ENCODE results near the gene SPCS2. TPM values are rescaled to one million over a fixed set of nuclear protein-coding genes. Genes with fewer than 3 reads are reported as not detected.
"Not testable (repeated sequence)": the region's sequence is repeated elsewhere in the genome, so short reads cannot be mapped to it uniquely, and the experiment has no call there.

Gene SPCS2
- total RNA-seq, 2 experiments from 2014 or later: 124 to 131 TPM

DNA sequence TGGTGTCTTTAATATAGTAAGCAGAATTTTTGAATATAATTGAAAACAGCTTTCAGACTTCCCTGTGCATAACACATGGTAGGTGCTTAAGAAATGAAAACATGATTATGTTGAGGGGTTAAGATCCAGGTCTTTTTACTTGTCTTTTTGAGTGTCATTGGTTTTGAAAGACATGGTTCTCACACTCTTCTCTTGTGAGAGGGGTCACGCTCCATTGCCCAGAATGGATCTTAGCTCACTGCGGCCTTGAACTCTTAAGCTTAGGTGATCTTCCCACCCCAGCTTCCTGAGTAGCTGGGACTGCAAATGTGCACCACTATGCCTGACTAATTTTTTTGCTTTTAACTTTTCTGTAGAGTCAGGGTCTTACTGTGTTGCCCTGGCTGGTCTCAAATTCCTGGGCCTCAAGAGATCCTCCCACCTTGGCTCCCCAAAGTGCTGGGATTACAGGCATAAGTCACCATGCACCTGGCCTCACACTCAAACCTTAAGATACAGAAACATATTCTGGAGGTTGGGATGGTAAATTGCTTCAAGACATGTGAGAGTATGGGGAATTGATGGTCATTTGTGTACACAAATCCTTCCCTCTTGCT, 1.4 kb downstream of the SPCS2 start:
- POLR2A ChIA-PET: no interaction called here
- peaks cover 23% of the 10 kb centered on the region for H3K36me3 Mint-ChIP-seq (ENCODE audit: low read depth)
- H3K27ac Mint-ChIP-seq: peak overlapping the region; percentile 97
- intact Hi-C loops (cut with DNase I, micrococcal nuclease): no loop called here
- peaks cover 48% of the 10 kb centered on the region for H3K4me1 Mint-ChIP-seq
- no peaks in the 10 kb centered on the region for H3K9me3 Mint-ChIP-seq (ENCODE audit: low read depth)
- peak overlapping the region; percentile 96 for H3K4me3 Mint-ChIP-seq
- no peak for DNase-seq
- CTCF ChIA-PET: no interaction called here
- no peak for ATAC-seq
- H3K27me3 Mint-ChIP-seq: no peaks in the 10 kb centered on the region

DNA sequence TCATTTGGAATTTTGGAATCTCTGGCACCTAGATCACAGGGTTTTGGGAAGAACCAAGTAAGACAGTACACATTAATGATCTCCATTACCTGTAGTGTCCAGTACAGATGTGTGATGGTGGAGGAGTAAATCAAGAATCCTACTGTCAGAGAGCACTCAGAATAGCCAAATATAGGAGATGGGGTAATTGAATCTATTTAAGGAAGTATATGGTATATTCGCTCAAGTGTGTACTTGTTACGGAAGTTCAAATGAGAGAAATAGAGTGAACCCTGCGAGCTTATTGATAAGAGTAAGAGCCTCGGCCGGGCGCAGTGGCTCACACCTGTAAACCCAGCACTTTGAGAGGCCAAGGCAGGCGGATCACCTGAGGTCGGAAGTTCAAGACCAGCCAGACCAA, 2.2 kb downstream of the SPCS2 start:
- ChIA-PET POLR2A (no interaction called here), CTCF (no interaction called here)
- peaks cover 27% of the 10 kb centered on the region for H3K36me3 Mint-ChIP-seq (ENCODE audit: low read depth)
- H3K4me3 Mint-ChIP-seq: peak overlapping the region; percentile 96
- H3K4me1 Mint-ChIP-seq: peaks cover 52% of the 10 kb centered on the region
- ATAC-seq: no peak
- no peaks in the 10 kb centered on the region for H3K27me3 Mint-ChIP-seq
- intact Hi-C loops (cut with DNase I, micrococcal nuclease): no loop called here
- H3K9me3 Mint-ChIP-seq (ENCODE audit: low read depth): no peaks in the 10 kb centered on the region
- no peak for DNase-seq
- peak overlapping the region; percentile 51 for H3K27ac Mint-ChIP-seq

DNA sequence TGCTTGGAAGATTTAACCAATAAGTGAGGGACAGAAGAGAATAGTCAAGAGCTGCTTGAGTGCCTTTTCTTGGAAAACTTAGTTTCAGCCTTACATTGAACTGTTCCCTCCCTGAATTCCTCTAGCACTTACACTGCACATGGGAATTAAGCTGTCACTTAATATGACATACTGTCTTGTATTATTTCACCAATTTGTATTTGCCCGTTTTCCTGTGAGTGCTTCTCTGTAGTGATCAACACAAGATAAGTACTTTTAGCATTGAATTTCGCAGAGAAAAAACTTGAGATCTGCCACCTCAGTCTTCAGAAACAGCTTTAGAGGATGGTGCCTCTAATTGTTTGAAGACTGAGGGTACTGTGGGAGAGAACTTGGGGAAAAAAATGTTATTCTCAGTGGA, 3.7 kb downstream of the SPCS2 start:
- ChIA-PET POLR2A (interaction anchor here (0.6 kb wide), 1 partner anchor 289 kb away, joined by 3 read pairs; no protein-coding TSS in a partner anchor), CTCF (interaction anchor here (0.5 to 1.4 kb wide), 6 partner anchors 22 to 310 kb away, joined by 3 to 4 read pairs (median 3); partner anchors contain the start of gene NEU3)
- Mint-ChIP-seq H3K27me3 (no peaks in the 10 kb centered on the region), H3K4me3 (no peak overlapping the region), H3K9me3 (ENCODE audit: low read depth) (no peaks in the 10 kb centered on the region), H3K36me3 (ENCODE audit: low read depth) (peaks cover 35% of the 10 kb centered on the region), H3K4me1 (peaks cover 63% of the 10 kb centered on the region), H3K27ac (no peak overlapping the region)
- intact Hi-C loops (cut with DNase I, micrococcal nuclease): no loop called here
- no peak for DNase-seq
- no peak for ATAC-seq

DNA sequence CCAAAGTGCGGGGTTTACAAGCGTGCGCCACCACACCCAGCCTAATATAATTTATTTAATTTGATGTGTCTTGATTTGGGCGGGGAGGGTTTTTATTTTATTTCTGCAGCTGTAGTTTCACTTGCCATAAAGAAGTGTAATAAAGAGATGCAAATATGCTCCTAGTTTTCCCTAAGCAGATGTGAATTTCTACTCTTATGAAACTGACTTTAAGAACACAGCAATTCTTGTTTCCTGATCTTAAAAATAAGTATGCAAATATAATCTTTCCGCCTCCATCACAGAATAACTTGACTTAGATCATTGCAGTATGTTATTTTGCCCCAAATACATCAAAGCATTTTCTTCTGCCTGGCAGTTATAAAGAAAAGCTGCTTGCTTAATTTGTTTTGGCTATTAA, 4.4 kb downstream of the SPCS2 start:
- ChIA-PET POLR2A (interaction anchor here (0.6 kb wide), 1 partner anchor 12 kb away, joined by 4 read pairs; no protein-coding TSS in a partner anchor), CTCF (interaction anchor here (0.5 to 1.4 kb wide), 8 partner anchors 21 to 309 kb away, joined by 3 to 4 read pairs (median 3); partner anchors contain the start of gene NEU3)
- Mint-ChIP-seq H3K4me1 (peaks cover 69% of the 10 kb centered on the region), H3K27ac (no peak overlapping the region), H3K27me3 (no peaks in the 10 kb centered on the region), H3K36me3 (ENCODE audit: low read depth) (peaks cover 36% of the 10 kb centered on the region), H3K9me3 (ENCODE audit: low read depth) (no peaks in the 10 kb centered on the region), H3K4me3 (no peak overlapping the region)
- intact Hi-C loops (cut with DNase I, micrococcal nuclease): no loop called here
- ATAC-seq (no peak), DNase-seq (no peak)

DNA sequence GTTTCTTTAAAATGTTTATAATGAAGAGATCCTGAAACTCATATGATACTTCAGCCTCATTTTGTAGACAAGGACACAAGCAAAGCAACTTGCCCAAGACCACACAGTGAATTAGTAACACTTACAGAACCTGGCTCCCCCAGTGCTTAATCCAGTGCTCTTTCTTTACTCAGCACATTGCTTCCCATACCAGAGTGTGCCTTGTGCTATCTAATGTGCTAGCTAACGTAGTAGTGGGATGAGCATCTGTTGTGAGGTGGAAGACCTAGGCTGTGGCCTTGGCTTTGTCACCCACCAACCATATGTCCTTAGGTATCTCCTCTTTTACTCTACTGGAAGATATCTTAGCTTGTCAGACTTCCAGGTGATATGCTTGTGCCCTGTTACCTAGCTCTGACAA, 5.1 kb downstream of the SPCS2 start:
- H3K9me3 Mint-ChIP-seq (ENCODE audit: low read depth): no peaks in the 10 kb centered on the region
- ATAC-seq: no peak
- peaks cover 38% of the 10 kb centered on the region for H3K36me3 Mint-ChIP-seq (ENCODE audit: low read depth)
- DNase-seq: no peak
- peaks cover 75% of the 10 kb centered on the region for H3K4me1 Mint-ChIP-seq
- intact Hi-C loops (cut with DNase I, micrococcal nuclease): no loop called here
- POLR2A ChIA-PET: interaction anchor here (0.6 kb wide), 1 partner anchor 11 kb away, joined by 4 read pairs; no protein-coding TSS in a partner anchor
- CTCF ChIA-PET: interaction anchor here (0.6 to 1.3 kb wide), 5 partner anchors 8 to 69 kb away, joined by 3 to 4 read pairs (median 4); partner anchors contain the start of gene NEU3
- no peaks in the 10 kb centered on the region for H3K27me3 Mint-ChIP-seq
- H3K27ac Mint-ChIP-seq: no peak overlapping the region
- H3K4me3 Mint-ChIP-seq: no peak overlapping the region

DNA sequence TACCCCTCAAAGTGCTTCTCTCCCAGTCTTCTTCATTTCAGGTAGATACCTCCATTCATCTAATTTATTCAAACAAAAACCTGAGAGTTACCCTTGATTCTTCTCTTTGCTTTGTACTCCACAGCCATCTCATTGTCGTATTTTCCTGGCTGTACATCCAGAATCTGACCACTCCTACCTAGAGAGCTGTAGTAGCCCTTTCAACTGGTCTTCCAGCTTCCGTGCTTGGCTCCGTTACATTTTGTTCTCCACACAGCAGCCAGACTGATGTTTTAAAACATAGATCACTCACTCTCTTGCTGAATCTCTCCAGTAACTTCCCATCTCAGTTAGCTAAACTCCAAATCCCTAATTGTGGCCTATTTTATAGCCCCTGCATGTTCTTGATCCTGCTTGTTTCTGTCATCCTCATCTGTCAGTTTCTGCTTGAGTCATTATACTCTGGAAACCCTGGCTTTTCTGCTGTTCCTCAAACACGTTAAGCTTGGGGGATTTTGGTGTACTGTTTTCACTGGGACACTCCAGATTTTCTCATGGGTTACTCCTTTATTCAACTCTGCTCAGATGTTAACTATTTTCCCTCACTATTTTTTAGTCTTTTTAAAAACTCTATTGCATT, 7.4 kb downstream of the SPCS2 start:
- intact Hi-C loops (cut with DNase I, micrococcal nuclease): no loop called here
- Mint-ChIP-seq H3K27ac (no peak overlapping the region), H3K36me3 (ENCODE audit: low read depth) (peaks cover 29% of the 10 kb centered on the region), H3K27me3 (no peaks in the 10 kb centered on the region), H3K4me3 (no peak overlapping the region), H3K4me1 (peaks cover 74% of the 10 kb centered on the region), H3K9me3 (ENCODE audit: low read depth) (no peaks in the 10 kb centered on the region)
- ChIA-PET CTCF (interaction anchor here (1.0 to 1.9 kb wide), 4 partner anchors 9 to 292 kb away, joined by 3 to 7 read pairs (median 4); no protein-coding TSS in a partner anchor), POLR2A (interaction anchor here (0.7 kb wide), 1 partner anchor 133 kb away, joined by 4 read pairs; no protein-coding TSS in a partner anchor)
- no peak for DNase-seq
- ATAC-seq: no peak

DNA sequence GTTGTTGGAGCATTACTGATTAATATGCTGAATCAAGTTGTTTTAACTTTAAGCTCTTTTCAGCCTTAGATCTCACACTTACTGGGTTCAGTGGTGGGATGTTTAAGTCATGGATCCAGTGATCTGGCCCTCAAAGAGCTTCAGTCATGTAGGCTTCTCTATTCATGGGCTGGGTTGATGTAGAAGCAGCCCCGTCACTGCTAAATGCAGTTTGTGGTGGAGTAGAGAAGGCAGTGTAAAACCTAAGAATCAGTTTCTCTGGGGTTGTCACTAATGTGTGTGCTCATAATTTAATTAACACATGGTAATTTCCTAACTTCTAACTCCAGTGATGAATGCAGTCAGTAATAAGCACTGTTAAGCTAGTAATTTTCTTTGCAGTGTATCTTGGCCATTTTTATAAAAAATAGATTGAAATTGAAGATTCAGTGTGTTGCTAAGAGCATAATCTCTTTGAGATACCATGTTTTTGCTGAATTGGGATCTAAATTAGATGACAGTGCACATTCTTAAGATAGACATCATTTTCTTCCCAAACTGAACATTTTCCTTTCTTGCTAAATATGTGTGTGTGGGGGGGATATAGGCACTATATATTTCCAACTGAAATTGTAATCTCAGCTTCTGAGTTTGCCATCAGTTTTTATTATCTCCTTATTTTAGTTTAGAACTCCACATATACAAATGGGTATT, 9.0 kb downstream of the SPCS2 start:
- peaks cover 74% of the 10 kb centered on the region for H3K4me1 Mint-ChIP-seq
- ChIA-PET POLR2A (no interaction called here), CTCF (interaction anchor here (0.5 to 1.0 kb wide), 2 partner anchors 29 to 181 kb away, joined by 3 to 5 read pairs; no protein-coding TSS in a partner anchor)
- H3K4me3 Mint-ChIP-seq: no peak overlapping the region
- no peaks in the 10 kb centered on the region for H3K9me3 Mint-ChIP-seq (ENCODE audit: low read depth)
- ATAC-seq (no peak), DNase-seq (no peak)
- intact Hi-C loops (cut with DNase I, micrococcal nuclease): no loop called here
- H3K27me3 Mint-ChIP-seq: no peaks in the 10 kb centered on the region
- H3K36me3 Mint-ChIP-seq (ENCODE audit: low read depth): peaks cover 29% of the 10 kb centered on the region
- H3K27ac Mint-ChIP-seq: no peak overlapping the region

DNA sequence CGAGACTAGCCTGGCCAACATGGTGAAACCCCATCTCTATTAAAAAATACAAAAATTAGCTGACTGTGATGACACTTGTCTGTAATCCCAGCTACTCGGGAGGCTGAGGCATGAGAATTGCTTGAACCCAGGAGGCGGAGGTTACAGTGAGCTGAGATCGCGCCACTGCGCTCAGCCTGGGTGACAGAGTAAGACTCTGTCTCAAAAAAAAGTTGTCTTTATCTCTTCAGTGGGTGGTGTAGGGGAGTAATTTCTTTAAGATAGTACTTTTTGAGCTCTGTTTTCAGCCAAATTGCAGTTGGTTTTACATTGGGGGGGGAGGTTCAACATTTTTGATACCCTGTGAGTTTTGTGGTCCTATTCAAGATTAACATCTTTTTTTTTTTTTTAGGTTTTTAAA, 11.1 kb downstream of the SPCS2 start:
- ATAC-seq; H3K27ac Mint-ChIP-seq; intact Hi-C loops (cut with DNase I, micrococcal nuclease); H3K9me3 Mint-ChIP-seq (ENCODE audit: low read depth); H3K27me3 Mint-ChIP-seq; H3K4me3 Mint-ChIP-seq; DNase-seq: not testable (repeated sequence)
- ChIA-PET CTCF (interaction anchor here (0.6 to 1.4 kb wide), 5 partner anchors 9 to 23 kb away, joined by 3 read pairs; partner anchors contain the start of genes SPCS2 and XRRA1), POLR2A (interaction anchor here (0.7 kb wide), 1 partner anchor 352 kb away, joined by 3 read pairs; no protein-coding TSS in a partner anchor)
- Mint-ChIP-seq H3K4me1 (peaks cover 62% of the 10 kb centered on the region), H3K36me3 (ENCODE audit: low read depth) (peaks cover 34% of the 10 kb centered on the region)

DNA sequence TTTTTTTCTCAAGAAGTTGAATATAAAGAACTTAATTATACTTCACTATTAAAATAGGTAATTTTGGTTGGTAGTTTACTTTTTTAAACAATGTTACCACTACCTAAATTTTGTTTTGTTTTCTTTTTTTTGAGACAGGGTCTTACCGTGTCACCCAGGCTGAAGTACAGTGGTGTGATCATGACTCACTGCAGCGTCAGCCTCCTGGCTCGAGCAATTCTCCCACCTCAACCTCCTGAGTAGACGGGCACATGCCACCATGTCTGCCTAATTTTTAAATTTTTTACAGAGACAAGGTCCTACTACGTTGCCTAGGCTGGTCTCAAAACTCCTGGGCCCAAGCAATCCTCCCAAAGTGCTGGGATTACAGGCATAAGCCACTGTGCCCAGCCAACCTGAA, 17.6 kb downstream of the SPCS2 start:
- intact Hi-C loops (cut with DNase I, micrococcal nuclease): no loop called here
- no peak overlapping the region for H3K27ac Mint-ChIP-seq
- ChIA-PET CTCF (no interaction called here), POLR2A (interaction anchor here (0.6 kb wide), 1 partner anchor 18 kb away, joined by 5 read pairs; the partner anchor contains the start of gene XRRA1)
- DNase-seq (no peak), ATAC-seq (no peak)
- no peaks in the 10 kb centered on the region for H3K27me3 Mint-ChIP-seq
- peaks cover 17% of the 10 kb centered on the region for H3K4me1 Mint-ChIP-seq
- H3K9me3 Mint-ChIP-seq (ENCODE audit: low read depth): no peaks in the 10 kb centered on the region
- no peak overlapping the region for H3K4me3 Mint-ChIP-seq
- H3K36me3 Mint-ChIP-seq (ENCODE audit: low read depth): peaks cover 33% of the 10 kb centered on the region

DNA sequence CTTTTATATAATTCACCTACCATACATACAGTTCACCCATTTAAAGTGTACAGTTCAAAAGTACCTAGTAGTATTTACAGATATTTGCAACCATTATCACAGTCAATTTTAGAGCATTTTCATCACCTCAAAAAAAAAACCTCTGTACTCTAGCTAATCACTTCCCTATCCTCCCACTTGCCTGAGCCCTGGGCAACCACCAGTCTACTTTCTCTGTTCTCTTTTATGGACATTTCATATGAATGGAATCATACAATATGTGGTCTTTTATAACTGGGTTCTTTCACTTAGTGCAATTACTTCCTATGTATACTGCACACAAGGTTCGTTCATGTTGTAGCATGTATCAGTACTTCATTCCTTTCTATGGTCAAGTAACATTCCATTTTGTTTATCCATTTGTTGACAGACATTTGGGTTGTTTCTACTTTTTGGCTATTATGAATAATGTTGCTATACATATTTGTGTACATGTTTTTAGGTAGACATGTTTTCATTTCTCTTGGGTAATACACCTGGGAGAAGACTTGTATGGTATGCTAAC, 21.9 kb downstream of the SPCS2 start:
- ATAC-seq (no peak), DNase-seq (no peak)
- POLR2A ChIA-PET: no interaction called here
- H3K4me3 Mint-ChIP-seq: no peak overlapping the region
- H3K4me1 Mint-ChIP-seq: peaks cover 2% of the 10 kb centered on the region
- intact Hi-C loops (cut with DNase I, micrococcal nuclease): no loop called here
- CTCF ChIA-PET: interaction anchor here (0.8 kb wide), 1 partner anchor 877 kb away, joined by 3 read pairs; no protein-coding TSS in a partner anchor
- peaks cover 37% of the 10 kb centered on the region for H3K36me3 Mint-ChIP-seq (ENCODE audit: low read depth)
- no peaks in the 10 kb centered on the region for H3K9me3 Mint-ChIP-seq (ENCODE audit: low read depth)
- no peak overlapping the region for H3K27ac Mint-ChIP-seq
- no peaks in the 10 kb centered on the region for H3K27me3 Mint-ChIP-seq

DNA sequence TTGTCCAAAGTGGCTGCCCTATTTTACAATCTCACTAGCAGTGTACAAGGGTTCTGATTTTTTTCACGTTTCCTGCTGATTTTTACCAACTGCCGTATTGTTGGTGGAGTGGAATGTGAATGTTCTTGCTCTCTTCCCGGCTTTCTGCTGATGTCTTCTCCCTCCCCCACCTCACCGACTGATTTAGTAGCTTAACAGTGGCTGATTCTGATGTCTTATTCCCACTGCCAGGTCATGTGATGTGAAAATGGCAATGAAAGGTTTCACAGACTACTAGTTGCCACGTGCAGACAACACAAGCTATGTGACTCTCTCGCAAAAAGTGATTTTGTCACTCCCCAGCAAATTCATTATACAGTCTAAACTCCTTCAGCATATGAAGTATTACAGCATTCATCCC, 22.4 kb downstream of the SPCS2 start:
- H3K27ac Mint-ChIP-seq: no peak overlapping the region

More for the DNA sequence above, 22.4 kb downstream of the SPCS2 start:
- Mint-ChIP-seq H3K36me3 (ENCODE audit: low read depth) (peaks cover 39% of the 10 kb centered on the region), H3K9me3 (ENCODE audit: low read depth) (no peaks in the 10 kb centered on the region), H3K27me3 (no peaks in the 10 kb centered on the region), H3K4me3 (no peak overlapping the region), H3K4me1 (peaks cover 2% of the 10 kb centered on the region)
- intact Hi-C loops (cut with DNase I, micrococcal nuclease): no loop called here
- POLR2A ChIA-PET: no interaction called here
- no peak for DNase-seq
- no peak for ATAC-seq
- CTCF ChIA-PET: interaction anchor here (0.6 to 0.8 kb wide), 2 partner anchors 21 to 876 kb away, joined by 3 read pairs; no protein-coding TSS in a partner anchor

All from activated CD4-positive, alpha-beta T cell treated with anti-CD3 and anti-CD28 coated beads for 36 hours (primary cell).